ENCODE results near the gene ARID1B. TPM values are rescaled to one million over a fixed set of nuclear protein-coding genes. Genes with fewer than 3 reads are reported as not detected.

ARID1B gene
- total and polyA plus RNA-seq, 12 donors, result 11.2 to 63.2 (median 52.2) TPM

DNA sequence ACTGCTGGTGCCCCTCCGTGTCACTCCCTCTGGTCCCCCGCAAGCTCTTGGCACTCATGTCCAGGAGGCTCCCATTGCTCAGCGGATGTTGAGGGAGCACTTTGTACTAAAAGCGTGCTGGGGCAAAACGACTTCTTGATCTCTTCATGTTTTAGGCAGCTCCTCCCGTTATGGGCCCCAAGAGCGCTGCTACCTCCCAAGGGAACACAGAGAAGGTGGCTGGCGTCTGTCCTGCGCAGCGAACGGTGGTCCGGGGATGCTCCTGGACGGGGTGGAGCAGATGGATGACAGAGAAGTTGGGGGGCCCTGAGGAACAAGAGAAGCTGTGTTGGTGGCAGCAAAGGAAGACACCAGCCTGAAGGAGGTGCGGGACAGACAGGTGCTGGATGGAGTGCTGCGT is 446.3 kb downstream of the ARID1B start:
- Histone ChIP-seq H3K9me3 (no peaks in the 10 kb centered on the region), H3K4me1 (peaks cover 0 to 48% (median 18%) of the 10 kb centered on the region in 9 donors), H3K4me3 (no peak overlapping the region), H3K27me3 (no peaks in the 10 kb centered on the region), H3K27ac (no peak overlapping the region), H3K36me3 (no peaks in the 10 kb centered on the region)
- intact Hi-C loops (cut with DNase I), result loop anchor here in 1 of 10 donors (10.0 kb wide), 1 partner anchor 51 kb away; no protein-coding TSS in a partner anchor
- DNase-seq, result no peak
- ATAC-seq, result no peak
- TF ChIP-seq, protein P1, sequence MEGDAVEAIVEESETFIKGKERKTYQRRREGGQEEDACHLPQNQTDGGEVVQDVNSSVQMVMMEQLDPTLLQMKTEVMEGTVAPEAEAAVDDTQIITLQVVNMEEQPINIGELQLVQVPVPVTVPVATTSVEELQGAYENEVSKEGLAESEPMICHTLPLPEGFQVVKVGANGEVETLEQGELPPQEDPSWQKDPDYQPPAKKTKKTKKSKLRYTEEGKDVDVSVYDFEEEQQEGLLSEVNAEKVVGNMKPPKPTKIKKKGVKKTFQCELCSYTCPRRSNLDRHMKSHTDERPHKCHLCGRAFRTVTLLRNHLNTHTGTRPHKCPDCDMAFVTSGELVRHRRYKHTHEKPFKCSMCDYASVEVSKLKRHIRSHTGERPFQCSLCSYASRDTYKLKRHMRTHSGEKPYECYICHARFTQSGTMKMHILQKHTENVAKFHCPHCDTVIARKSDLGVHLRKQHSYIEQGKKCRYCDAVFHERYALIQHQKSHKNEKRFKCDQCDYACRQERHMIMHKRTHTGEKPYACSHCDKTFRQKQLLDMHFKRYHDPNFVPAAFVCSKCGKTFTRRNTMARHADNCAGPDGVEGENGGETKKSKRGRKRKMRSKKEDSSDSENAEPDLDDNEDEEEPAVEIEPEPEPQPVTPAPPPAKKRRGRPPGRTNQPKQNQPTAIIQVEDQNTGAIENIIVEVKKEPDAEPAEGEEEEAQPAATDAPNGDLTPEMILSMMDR (IDR thresholded peaks at IDR 0.05), result no peak
- WGBS, 2 donors, result 94 to 96% methylated on average over 15 of the region's 15 CpGs

DNA sequence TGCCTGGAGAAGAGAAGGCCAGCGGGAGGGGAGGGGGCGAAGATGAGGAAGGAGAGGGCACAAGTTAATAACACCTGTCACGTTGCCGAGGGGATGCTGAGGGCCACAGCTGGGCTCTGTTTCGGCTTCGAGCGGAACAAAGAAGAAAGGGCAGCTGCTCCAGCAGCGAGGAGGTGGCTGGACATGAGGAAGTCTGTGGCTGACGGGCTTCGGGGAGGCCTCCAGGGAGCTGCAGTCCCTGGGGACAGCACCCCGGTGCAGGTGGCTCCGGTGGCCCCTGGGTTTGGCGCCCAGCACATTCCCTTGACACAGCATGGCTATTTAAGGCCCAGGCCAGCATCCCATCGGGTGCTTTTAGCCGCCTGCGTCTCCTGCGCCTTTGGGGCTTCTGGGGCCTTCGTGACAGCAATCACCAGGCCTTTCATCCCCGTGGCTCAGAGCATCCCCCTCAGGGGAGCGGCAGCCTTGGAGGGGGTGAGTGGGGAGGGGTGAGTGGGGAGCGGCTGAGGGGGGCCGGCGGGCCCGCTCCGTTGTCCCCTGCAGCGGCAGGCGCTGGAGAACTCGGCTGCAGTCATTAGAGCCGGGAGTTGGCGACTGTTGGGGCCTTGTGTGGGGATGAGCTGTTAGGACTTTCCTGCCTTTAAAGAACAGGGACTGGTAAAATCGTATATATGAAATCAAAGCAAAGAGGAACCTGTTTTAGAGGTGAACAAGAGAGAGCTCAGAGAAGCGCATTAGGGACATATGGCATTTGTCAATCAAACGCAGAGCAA is 447.2 kb downstream of the ARID1B start:
- Histone ChIP-seq H3K4me1 (peaks cover 0 to 48% (median 18%) of the 10 kb centered on the region in 9 donors), H3K27ac (peak overlapping the region in 2 of 10 donors; percentile 12 to 68)

DNA sequence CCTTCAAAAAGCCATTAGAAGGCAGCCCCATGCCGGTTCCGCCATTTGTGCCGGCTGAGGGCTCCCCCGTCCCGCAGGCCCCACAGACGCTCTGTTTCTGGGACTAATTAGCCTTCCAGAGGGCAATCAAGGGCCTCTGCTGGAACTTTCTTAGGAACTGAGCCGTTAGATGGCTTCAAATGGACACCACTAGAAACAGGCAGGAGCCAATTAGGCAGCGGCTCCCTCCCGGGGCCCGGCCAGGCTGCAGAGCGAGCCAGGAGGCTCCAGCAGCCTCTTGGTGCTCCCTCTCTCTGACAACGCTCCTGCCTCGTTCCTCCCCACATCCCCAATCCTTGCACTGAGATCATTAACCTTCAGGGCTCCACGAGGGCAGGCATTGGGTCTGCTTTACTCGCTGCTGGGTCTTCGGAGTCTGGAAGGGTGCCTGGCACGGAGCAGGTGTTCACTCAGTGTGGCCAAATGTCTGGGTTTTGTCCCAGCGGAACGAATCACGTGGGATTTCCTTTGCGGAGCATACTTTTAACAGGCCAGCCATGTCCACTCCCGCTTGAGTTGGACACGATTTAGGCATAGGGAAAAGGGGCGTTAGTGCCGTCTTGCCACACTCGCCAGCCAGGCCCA is 447.9 kb downstream of the ARID1B start:
- TF ChIP-seq, protein P1 (IDR thresholded peaks at IDR 0.05), result no peak
- Histone ChIP-seq H3K9me3 (no peaks in the 10 kb centered on the region), H3K27me3 (no peaks in the 10 kb centered on the region), H3K36me3 (no peaks in the 10 kb centered on the region), H3K27ac (peak overlapping the region; percentile 20 to 77 (median 66)), H3K4me3 (no peak overlapping the region), H3K4me1 (peaks cover 0 to 48% (median 18%) of the 10 kb centered on the region in 9 donors)
- 92 to 95% methylated on average over 26 of the region's 26 CpGs for WGBS, 2 donors
- DNase-seq (no peak), ATAC-seq (no peak)
- intact Hi-C loops (cut with DNase I), result loop anchor here in 5 of 10 donors (5.0 to 10.0 kb wide), 2 partner anchors 47 to 50 kb away; no protein-coding TSS in a partner anchor

More for the DNA sequence above, 447.2 kb downstream of the ARID1B start:
- Histone ChIP-seq H3K27me3 (no peaks in the 10 kb centered on the region), H3K36me3 (no peaks in the 10 kb centered on the region), H3K9me3 (no peaks in the 10 kb centered on the region), H3K4me3 (no peak overlapping the region)
- DNase-seq, result no peak
- ATAC-seq, result no peak
- 88 to 89% methylated on average over 33 of the region's 33 CpGs for WGBS, 2 donors
- TF ChIP-seq, protein P1 (IDR thresholded peaks at IDR 0.05), result no peak
- intact Hi-C loops (cut with DNase I), result loop anchor here in 1 of 10 donors (10.0 kb wide), 1 partner anchor 50 kb away; no protein-coding TSS in a partner anchor

DNA sequence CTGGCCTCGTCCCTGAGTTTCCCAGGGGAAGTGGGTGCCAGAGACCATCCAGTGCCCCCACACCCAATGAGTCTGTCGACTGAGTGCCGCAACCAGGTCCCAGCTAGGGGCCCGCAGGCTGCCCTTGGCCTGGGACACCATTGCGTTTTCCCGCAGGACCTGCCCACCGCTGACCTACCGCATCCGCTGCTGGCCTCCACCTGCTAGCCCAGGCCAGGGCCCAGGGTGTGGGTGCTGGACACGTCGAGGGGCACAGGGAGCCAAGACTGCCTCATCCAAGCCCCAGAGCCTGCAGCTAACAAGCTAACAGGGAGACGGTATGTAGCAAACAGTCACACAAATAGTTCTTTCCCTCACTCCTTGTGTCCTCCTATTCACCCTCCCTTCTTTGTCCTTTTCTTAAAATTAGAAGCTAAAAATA is 448.4 kb downstream of the ARID1B start:
- DNase-seq, result no peak
- Histone ChIP-seq H3K9me3 (no peaks in the 10 kb centered on the region), H3K4me3 (no peak overlapping the region), H3K27ac (peak overlapping the region; percentile 20 to 77 (median 66)), H3K36me3 (no peaks in the 10 kb centered on the region), H3K27me3 (no peaks in the 10 kb centered on the region), H3K4me1 (peaks cover 0 to 45% (median 17%) of the 10 kb centered on the region in 9 donors)
- intact Hi-C loops (cut with DNase I), result loop anchor here in 5 of 10 donors (5.0 to 10.0 kb wide), 2 partner anchors 47 to 49 kb away; no protein-coding TSS in a partner anchor
- TF ChIP-seq, protein P1 (IDR thresholded peaks at IDR 0.05), result no peak
- peak in 6 of 8 donors; percentile 15 to 42 (median 22) for ATAC-seq
- WGBS, 2 donors, result 88 to 89% methylated on average over 12 of the region's 12 CpGs

All from heart right ventricle (tissue), 16 donors.